GM18519 (cell line): Measurements from ENCODE around the gene MOXD1.
"Not testable (repeated sequence)": the region's sequence is repeated elsewhere in the genome, so short reads cannot be mapped to it uniquely, and the experiment has no call there.

Experiments
- ATAC-seq: cut with Tn5 transposase; IDR thresholded peaks from one replicate; pipeline ENCODE4 v1.9.1; 2021; ENCODE audit warnings: mild to moderate bottlenecking, moderate library complexity; ENCODE audit not compliant: unreplicated experiment, low FRiP score

Gene MOXD1

DNA sequence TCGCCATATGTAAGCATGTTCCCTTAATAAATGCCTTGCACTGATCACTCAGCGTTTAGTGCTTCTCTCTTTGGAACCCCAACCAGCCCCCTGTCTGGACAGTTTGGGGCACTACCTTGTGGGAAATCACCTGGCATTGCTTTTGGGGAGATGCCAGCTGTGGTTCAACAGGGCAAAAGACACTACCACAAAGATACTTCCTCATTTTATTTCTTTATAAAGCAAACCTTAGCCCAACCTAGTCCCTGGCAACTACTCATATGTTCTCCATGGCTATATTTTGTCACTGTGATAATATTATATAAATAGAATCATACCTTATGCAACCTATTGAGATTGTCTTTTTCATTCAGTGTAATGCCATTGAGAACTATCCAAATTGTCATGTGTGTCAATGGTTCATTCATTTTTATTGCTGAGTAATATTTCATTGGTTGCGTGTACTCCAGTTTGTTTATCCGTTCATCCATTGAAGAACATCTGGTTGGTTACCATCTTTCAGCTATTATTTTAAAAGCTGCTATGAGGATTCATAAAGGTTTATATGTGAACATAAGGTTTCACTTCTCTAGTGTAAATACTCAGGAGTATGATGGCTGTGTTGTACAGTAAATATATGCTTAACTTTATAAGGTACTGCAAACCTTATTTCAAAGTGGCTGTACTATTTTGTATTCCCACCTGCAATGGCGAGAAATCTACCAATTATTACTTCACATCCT, 114.8 kb downstream of the MOXD1 start:
- no peak for ATAC-seq

DNA sequence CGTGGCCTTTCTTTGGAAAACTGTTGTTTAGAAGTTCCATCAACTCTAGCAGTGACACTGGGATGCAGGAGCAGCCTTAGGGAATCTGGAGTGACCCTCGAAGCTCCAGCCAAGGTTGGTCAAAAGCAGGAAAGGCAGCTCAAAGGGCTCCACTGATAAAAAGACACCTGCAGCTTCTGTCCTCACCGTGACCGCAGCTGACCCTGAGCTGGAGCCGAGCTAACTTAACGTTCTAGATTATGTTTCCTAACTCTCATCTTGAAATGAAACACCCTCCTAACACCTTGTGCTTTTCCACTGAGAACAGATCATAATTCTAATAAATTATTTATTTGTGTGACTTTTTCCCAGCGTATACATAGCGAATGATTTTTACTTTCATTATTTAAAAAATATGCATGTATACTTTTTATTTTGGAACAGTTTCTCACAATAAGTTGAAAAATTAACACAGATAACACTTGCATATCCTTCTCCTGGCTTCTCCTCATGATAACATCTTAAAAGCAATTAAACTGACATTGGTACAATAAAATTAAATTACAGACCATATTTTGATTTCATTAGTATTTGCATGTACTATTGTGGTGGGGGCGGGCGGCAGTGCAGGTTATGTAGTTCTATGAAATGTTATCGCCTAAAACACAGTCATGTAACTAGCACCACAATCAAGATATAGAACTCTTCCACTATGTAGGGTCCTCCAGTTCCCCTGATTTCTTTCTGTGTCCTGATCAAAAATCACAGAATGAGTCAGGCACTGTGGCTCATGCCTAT, 116.1 kb downstream of the MOXD1 start:
- ATAC-seq = no peak

DNA sequence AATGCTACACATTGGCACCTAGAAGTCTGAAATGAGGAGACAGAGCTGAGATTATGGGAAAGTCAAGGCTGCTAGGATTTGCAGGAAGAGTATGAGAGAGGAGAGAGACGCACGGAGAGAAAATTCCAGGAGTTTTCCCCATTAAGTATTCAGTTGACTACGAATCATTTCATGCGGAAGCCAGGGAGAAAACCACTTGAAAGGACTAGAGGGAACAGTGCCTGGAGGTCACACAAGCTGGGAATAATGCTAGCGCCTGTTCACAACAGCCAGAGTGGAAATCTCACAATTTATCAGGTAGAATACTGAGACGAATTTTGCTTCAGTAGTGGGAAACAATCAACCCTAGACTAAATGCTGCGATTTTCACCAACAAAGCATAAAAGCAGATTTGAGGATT, 118.6 kb downstream of the MOXD1 start:
- ATAC-seq = no peak

DNA sequence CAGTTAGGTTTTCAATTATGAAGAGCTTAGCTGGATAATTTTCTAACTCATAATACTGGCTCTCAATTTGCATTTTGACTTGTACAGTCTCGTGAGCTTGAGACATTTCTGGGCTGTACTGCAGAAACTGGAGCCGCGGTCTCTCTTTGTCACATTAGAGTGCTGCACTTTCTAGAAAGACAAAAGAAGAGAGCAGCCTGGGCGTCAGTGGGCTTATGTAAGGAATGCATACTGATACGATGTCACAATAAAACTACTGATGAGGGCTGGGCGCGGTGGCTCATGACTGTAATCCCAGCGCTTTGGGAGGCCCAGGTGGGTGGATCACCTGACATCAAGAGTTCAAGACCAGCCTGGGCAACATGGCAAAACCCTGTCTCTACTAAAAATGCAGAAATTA, 120.8 kb downstream of the MOXD1 start:
- no peak for ATAC-seq

DNA sequence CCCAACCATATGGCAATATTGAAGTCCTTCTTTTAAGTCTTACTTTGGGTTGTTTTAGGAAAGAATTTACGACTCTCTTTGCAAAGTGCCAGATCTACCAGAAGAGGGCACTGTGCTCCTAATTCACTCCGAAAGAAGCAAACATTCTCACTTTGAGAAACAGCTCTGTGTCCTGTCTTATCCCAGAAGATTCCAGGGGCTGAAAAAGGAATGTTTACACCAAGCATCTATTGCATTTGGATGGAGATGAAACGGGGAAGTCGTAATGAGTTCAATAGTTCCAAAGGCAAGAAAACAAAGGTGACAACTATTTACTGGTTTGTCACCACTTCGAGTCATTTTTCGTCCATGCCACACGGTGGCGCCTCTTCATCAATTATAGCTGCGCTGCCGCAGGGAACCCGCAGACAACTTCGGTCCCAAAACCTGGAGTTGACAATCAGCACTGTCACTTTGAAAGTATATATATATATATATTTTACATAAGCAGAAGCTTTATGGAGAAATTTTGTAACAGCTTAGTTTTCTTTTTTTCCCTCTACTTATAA, 121.6 kb downstream of the MOXD1 start:
- ATAC-seq = peak; percentile 72

DNA sequence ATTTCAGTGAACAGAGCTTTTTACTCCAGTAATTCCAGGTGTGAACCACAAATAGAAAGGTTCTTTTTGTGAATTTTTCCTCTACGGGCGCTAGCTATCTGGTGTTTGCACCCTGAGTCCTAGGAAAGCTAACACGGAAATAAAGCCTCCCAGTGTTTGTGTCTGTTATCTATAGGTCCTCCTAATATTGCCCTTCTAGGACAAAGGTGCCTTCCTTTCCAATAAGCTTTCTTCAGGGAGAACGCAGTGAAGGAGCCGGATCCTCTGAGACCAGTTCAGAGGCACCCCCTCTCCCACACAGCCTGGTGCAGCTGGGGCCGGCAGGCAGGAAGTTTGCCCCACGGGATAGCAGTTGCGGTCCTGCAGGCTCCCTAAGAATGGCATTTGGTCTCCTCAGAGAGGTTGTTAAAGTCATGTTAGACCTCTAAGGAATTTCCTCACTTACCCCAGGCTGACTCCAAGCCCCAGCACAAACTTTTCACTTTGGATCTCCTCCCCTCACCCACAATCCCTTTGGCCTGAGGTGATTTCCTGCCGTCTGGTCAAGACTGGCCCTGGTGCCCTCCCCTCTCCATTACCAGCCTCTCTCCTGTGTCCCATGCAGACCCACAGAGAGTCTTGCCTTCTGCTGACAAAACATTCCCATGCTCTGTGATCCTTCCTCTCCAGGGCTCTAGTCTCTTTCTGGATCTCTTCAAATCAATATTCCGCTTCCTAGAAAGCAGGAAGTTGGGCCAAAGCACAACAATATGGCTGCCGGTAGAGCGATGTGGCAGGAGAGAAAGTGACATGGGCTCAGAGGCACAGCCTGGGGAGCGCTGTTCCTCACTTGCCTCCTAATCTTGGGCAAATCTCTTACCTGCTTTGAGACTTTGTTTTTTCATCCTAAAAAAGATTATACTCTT, 126.0 kb downstream of the MOXD1 start:
- no peak for ATAC-seq

DNA sequence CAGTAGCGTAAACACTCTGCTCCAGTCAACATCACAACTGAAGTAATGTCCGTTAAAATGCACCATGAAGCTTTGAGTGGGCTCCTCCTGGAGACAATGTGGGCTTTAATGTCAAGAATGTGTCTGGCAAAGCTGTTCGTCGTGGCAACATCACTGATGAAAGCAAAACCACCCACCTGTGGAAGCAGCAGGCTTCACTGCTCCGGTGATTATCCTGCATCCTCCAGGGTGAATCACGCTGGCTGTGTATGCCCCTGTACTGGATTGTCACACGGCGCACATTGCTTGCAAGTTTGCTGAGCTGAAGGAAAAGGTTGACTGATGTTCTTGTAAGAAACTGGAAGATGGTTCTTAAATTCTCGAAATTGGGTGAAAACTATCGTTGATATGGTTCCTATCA, 128.5 kb downstream of the MOXD1 start:
- ATAC-seq = no peak

DNA sequence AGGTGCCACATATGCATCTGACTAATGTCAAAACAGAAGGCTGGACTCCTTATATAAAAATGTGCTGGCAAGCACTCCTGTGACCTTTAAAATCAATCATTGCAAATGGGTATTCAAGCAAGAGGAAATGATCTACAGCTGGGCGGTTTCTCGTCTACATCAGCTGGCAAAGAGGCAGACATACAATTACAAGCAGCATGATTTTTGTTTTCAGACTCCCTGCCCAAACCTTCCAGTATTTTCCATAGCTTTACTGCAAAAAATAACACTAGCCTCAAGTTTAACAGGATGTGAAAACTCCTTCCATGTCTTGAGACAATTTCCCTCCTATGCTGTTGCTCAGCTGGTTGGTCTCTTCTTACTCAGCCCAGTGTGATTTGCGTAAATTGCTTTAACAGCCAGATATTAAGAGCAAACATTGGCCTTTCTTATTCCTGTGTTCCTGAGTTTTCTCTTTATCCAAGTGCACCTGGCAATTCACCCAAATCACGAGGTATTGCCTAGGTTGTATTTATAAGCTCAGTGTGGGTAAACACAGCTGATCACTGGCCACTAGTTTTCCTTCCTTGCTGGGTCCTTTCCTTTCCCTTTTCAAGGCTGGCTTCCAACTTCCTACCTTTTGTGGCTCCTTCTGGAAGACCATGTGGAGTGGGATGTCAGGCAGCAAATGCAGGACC, 130.4 kb downstream of the MOXD1 start:
- no peak for ATAC-seq

DNA sequence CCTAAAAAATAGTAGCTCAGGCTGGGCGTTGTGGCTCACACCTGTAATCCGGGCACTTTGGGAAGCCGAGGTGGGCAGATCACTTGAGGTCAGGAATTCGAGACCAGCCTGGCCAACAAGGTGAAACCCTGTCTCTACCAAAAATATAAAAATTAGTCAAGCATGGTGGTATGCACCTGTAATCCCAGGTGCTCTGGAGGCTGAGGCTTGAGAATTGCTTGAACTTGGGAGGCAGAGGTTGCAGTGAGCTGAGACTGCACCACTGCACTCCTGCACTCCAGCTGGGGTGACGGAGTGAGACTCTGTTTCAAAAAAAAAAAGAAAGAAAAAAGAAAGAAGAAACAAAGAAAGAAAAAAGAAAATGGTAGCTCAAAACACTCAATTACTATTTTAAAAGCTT, 132.6 kb downstream of the MOXD1 start:
- not testable (repeated sequence) for ATAC-seq

DNA sequence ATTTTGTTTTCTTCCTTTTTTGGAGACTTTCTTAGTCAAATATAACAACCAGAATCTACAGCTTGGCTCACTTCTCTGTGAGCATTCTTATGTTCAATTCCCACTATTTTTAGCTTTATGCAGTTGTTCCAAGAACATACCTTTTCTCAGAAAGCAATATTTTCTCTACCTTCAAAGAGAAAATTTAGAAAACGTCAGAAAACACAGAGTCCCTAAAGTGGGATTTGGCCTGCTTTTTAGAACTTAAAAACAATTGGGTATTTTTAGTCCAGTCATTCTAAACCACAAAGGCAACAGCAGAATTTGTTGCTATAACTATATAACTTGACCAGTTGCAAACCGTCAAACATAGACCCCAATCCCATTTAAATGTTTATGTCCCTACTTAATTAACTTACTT, 133.1 kb downstream of the MOXD1 start:
- no peak for ATAC-seq

DNA sequence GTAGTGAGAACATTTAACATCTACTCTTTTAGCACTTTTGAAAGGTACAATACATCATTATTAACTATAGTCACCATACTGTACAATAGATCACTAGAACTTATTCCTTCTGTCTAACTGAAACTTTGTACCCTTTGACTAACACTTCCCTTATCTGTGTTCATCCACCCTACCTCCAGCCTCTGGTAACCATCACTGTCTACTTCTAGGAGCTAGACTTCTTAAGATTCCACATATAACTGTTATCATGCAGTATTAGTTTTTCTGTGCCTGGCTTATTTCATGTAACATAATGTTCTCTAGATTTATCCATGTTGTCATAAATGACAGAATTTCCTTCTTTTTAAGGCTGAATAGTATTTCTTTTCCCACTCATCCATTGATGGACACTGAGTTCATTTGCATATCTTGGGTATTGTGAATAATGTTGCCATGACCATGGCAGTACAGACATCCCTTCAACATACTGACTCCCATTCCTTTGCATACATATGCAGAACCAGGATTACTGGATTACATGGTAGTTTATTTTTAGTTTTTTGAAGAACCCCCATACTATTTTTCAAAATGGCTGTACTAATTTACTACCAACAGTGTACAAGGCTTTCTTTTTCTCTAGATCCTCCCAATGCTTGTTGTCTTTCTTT, 135.7 kb downstream of the MOXD1 start:
- no peak for ATAC-seq

DNA sequence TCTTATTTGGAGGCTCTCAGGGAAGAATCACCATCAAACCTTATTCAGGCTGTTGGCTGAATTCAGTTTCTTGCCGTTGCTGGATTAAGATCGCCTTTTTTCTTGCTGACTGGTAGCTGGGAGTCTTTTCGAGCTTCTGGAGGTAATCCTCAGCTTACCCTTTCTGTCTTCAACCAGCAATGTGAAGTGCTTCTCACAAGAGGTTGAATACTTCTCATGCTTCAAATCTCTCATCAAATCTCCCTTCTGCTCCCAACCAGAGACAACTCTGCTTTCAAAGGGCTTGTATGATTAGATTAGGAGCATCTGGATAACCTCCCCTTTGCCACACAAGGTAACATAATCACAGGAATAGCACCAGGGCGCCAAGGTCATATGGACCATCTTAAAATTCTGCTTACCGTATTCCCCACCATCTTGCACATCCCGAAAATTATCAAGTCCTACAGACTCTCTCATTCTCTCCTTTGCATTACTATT, 137.2 kb downstream of the MOXD1 start:
- no peak for ATAC-seq

DNA sequence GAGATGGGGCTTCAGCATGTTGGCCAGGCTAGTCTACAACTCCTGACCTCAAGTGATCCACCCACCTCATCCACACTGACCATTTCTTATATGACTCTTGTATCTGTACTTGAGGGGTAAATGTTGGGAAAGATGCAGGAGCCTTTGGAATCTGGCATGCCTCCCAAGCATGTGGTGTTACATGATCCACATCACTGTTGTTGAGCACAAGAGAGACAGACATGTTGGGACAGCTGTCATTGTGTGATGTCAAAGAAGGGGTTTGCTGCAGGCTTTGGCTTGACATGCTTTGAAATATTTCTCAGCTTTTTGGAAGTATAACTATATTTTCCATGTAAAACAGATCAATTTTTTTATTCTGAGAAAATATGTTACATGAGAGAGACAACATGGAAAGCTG, 139.9 kb downstream of the MOXD1 start:
- ATAC-seq = no peak

DNA sequence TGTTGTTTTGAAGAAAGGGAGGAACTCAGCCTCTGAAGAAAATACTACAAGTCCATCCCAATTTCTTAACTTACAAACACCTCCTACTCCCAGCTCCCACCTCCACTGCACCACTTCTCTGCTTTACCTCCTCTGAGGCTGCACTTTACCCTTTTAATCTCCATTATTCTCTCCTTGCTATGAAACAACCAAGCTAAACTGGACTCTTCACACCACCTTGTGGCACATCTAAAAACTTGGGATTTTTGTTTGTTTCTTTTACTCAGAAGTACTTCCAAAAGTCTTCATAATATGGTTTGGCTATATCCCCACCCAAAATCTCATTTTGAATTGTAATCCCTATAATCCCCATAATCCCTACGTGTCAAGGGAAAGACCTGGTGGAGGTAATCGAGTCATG, 142.2 kb downstream of the MOXD1 start:
- no peak for ATAC-seq

DNA sequence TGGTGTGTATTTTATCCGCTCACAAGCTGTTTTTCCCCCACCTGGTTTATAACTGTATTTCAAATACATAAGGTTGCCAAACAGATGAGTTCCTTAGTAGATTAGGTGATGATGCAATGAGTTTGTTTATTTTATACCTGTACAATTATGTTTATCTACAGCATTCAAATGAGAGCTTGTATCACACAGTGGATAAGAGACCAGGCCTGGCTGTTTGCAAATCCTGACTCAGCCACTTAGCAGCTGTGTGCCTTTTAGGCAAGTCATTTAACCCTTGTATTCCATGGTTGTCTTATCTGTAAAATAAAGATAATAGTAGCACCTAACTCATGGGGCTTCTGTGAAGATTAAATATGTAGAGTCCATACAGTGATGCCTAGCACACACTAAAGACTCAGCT, 143.7 kb downstream of the MOXD1 start:
- no peak for ATAC-seq

DNA sequence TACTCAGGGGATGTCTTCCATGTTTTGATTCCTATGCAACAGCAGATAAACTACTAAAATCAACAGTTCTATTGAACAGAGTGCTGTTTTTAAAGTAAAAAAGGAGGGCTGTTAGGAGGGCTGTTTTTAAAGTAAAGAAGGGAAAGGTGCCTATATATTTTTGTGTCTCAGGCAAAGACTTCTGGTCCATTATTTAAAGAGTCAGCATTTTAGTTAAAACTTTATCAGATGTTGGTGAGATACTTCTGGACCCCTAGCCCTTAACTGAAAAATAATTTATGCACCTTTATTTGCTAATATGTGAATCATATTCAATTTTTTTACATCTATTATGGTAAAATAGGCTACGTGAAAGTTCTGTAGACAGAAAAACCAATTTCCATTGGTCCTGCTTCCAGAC, 144.8 kb downstream of the MOXD1 start:
- no peak for ATAC-seq

DNA sequence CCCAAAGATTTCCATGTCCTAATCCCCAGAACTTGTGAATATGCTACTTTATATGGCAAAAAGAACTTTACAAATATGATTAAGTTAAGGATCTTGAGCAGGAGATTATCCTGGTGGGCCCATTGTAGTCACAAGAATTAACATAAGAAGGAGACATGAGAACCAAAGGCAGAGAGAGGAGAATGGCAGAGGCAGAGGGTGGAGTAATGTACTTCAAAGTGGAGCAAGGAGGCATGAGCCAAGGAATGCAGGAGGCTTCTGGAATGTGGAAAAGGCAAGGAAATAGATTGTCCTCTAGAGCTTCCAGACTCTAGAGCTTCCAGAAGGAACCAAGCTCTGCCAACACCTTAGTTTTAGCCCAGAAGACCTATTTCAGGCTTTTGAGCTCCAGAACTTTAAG, 147.4 kb downstream of the MOXD1 start:
- ATAC-seq = no peak

DNA sequence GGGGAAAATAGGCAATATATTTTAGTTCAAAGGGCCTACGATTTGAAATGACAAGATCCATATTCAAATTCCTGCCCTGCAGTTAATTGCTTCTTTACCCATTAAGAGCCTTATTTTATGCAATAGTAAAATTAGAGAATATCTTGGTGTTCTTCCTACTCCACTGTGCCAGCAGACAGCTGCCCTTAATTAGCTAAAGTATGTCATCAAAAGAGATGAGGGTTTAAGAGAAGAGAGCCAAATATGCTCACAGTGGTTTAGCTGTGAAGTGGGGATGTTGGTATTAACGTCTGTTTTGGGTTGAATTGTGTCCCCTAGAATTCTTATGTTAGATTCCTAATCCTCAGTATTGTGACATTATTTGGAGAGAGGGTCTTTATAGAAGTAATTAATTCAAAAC, 148.1 kb downstream of the MOXD1 start:
- ATAC-seq = no peak

DNA sequence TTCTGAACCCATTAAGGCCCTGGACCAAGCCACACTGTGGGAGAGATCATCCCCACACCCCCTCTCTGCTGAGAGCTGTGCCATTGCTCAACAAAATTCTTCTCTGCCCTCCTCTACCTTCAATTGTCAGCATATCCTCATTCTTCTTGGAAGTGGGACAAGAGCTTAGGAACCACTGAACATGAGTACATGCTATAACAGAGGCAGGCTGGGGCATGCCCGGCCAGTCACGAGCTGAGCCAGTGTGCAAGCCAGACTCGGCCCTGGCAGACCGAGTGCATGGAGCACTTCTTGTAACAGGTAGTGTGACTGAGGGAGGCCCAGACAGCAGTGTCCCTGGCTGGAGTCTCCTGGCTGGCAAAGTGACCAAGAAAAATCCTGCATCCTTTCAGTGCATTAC, 149.2 kb downstream of the MOXD1 start:
- ATAC-seq = no peak

DNA sequence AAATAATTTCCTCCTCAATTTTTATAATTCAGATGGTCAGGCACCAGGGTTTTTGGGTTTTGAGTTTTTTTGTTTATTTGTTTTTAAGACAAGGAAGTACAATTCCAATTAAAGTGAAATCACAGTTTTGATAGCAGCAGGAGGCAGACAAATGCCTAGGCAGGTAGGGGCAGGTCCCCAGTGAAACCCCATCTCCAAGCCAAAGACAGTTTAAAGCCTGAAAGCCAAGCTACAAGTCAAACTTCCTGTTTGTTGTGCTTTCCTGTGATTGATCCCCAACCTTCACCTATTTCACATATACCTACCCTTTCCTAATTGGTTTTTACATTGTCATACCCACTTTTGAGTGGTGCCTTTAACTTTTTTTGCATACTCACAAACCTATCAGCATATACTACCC, 149.6 kb downstream of the MOXD1 start:
- ATAC-seq = no peak
